Islet precursor cell (in vitro differentiated cells): ENCODE measurements around the gene IFNGR1.
"Not testable (repeated sequence)": the region's sequence is repeated elsewhere in the genome, so short reads cannot be mapped to it uniquely, and the experiment has no call there.

Source experiments
- DNase-seq: peaks from one replicate; pipeline ENCODE4 v3.0.0-alpha.2; 2018

Gene IFNGR1

GRCh38 chr6:137210903-137211302 is 8.3 kb downstream of the IFNGR1 start:
- DNase-seq: no peak

- no peak for DNase-seq
These were observed 10.9 kb downstream of the IFNGR1 start for GRCh38 chr6:137208279-137208678.

GRCh38 chr6:137207457-137207856 is 11.7 kb downstream of the IFNGR1 start:
- DNase-seq: not testable (repeated sequence)

GRCh38 chr6:137206577-137206976 is 12.6 kb downstream of the IFNGR1 start:
- no peak for DNase-seq

GRCh38 chr6:137203256-137203655 is 15.9 kb downstream of the IFNGR1 start:
- DNase-seq: no peak

GRCh38 chr6:137202078-137202477 is 17.1 kb downstream of the IFNGR1 start:
- DNase-seq: no peak

GRCh38 chr6:137201006-137201405 is 18.2 kb downstream of the IFNGR1 start:
- no peak for DNase-seq

- no peak for DNase-seq
These were observed 18.9 kb downstream of the IFNGR1 start for GRCh38 chr6:137200288-137200687.

- no peak for DNase-seq
These were observed 21.2 kb downstream of the IFNGR1 start for GRCh38 chr6:137197684-137198645.

GRCh38 chr6:137193256-137194070 is 25.7 kb downstream of the IFNGR1 start:
- no peak for DNase-seq

GRCh38 chr6:137192821-137193220 is 26.4 kb downstream of the IFNGR1 start:
- no peak for DNase-seq

GRCh38 chr6:137191670-137192069 is 27.5 kb downstream of the IFNGR1 start:
- DNase-seq: no peak

GRCh38 chr6:137191236-137191635 is 27.9 kb downstream of the IFNGR1 start:
- no peak for DNase-seq

- DNase-seq: no peak
These were observed 28.5 kb downstream of the IFNGR1 start for GRCh38 chr6:137190583-137191094.

GRCh38 chr6:137188855-137189254 is 30.3 kb downstream of the IFNGR1 start:
- no peak for DNase-seq

GRCh38 chr6:137185290-137185689 is 33.9 kb downstream of the IFNGR1 start:
- DNase-seq: no peak

- DNase-seq: no peak
These were observed 36.5 kb downstream of the IFNGR1 start for GRCh38 chr6:137182654-137183073.

GRCh38 chr6:137181891-137182653 is 37.1 kb downstream of the IFNGR1 start:
- no peak for DNase-seq

- no peak for DNase-seq
These were observed 41.6 kb downstream of the IFNGR1 start for GRCh38 chr6:137177611-137178010.

- DNase-seq: no peak
These were observed 42.5 kb downstream of the IFNGR1 start for GRCh38 chr6:137176729-137177128.

GRCh38 chr6:137175868-137176245 is 43.3 kb downstream of the IFNGR1 start:
- DNase-seq: no peak

- no peak for DNase-seq
These were observed 43.9 kb downstream of the IFNGR1 start for GRCh38 chr6:137175157-137175867.
